ENCODE results near the gene CKB. TPM values are rescaled to one million over a fixed set of nuclear protein-coding genes. Genes with fewer than 3 reads are reported as not detected.

Gene CKB
- total RNA-seq, 4 donors from 2014 or later: 75.6 to 249 (median 141) TPM

DNA sequence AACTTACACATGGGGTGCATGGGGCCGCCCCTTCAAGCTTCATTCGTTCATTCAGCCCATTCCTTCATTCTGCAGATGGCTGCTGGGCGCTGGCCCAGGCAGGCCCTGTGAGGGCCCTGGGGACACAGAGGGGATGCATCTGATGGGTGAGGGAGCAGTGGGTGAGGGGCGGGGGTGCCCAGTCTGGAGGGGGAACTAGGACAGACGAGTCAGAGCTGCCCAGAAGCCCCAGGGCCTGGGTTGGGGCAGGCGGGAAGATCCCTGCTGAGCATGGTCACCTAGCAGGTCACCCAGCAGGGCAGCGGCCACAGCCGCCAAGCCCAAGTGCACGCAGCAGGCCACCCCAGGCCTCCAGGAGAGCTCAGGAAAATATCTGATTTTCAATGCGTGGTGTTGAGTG, 20.5 kb upstream of the CKB start:
- TF ChIP-seq EP300 (IDR thresholded peaks at IDR 0.05) (no peak), POLR2A (IDR thresholded peaks at IDR 0.05) (no peak)
- TF ChIP-seq, protein P1, sequence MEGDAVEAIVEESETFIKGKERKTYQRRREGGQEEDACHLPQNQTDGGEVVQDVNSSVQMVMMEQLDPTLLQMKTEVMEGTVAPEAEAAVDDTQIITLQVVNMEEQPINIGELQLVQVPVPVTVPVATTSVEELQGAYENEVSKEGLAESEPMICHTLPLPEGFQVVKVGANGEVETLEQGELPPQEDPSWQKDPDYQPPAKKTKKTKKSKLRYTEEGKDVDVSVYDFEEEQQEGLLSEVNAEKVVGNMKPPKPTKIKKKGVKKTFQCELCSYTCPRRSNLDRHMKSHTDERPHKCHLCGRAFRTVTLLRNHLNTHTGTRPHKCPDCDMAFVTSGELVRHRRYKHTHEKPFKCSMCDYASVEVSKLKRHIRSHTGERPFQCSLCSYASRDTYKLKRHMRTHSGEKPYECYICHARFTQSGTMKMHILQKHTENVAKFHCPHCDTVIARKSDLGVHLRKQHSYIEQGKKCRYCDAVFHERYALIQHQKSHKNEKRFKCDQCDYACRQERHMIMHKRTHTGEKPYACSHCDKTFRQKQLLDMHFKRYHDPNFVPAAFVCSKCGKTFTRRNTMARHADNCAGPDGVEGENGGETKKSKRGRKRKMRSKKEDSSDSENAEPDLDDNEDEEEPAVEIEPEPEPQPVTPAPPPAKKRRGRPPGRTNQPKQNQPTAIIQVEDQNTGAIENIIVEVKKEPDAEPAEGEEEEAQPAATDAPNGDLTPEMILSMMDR (IDR thresholded peaks at IDR 0.05): no peak
- no peak for DNase-seq (ENCODE audit: low spot score in 2 of 2)
- Histone ChIP-seq H3K4me1 (peaks cover 21 to 98% (median 72%) of the 10 kb centered on the region in 4 donors), H3K36me3 (no peaks in the 10 kb centered on the region), H3K27me3 (no peaks in the 10 kb centered on the region), H3K4me3 (no peak overlapping the region), H3K27ac (peak overlapping the region; percentile 79 to 94 (median 88)), H3K9me3 (no peaks in the 10 kb centered on the region)
- WGBS, 2 donors: 45 to 49% methylated on average over 5 to 10 of the region's 10 CpGs

DNA sequence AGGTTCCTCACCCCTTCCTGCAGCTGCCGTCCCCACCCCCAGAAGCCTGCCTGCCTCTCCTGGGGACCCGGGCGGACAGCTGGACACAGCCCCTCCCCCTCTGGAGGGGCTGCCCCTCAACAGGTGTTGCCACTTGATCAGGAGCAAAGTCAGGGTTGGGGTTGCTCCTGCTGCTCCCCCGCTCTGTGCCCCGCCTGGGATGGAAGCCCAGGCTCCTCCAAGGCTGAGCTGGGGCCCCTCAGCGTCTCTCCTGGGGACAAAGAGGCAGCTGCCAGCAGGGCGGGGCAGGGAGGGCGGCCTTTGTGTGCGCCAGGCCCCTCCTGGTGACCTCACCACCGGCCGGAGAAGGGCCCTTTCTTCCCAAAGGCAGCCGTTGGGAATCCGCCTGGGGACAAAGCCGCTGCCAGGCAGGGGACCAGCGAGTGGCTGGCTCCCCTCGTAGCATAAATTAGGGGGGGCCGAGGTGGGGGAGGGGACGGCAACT, 20.0 kb upstream of the CKB start:
- H3K27me3 ChIP-seq: no peaks in the 10 kb centered on the region
- no peak overlapping the region for H3K4me3 ChIP-seq
- WGBS, 2 donors: 0 to 26% methylated on average over 12 to 14 of the region's 18 CpGs
- no peaks in the 10 kb centered on the region for H3K9me3 ChIP-seq
- TF ChIP-seq, protein P1 (IDR thresholded peaks at IDR 0.05): no peak
- peak in 1 of 2 donors; percentile 56 for TF ChIP-seq EP300 (IDR thresholded peaks at IDR 0.05)
- no peak for DNase-seq (ENCODE audit: low spot score in 2 of 2)
- H3K4me1 ChIP-seq: peaks cover 21 to 98% (median 73%) of the 10 kb centered on the region in 4 donors
- H3K27ac ChIP-seq: peak overlapping the region; percentile 79 to 94 (median 88)
- no peaks in the 10 kb centered on the region for H3K36me3 ChIP-seq

- 63% methylated on average over 19 to 24 of the region's 33 CpGs for whole genome bisulfite sequencing, 2 donors
- Histone ChIP-seq H3K27ac (peak overlapping the region; percentile 79 to 94 (median 88)), H3K9me3 (no peaks in the 10 kb centered on the region), H3K4me1 (peaks cover 21 to 92% (median 72%) of the 10 kb centered on the region in 4 donors), H3K27me3 (no peaks in the 10 kb centered on the region), H3K4me3 (no peak overlapping the region), H3K36me3 (no peaks in the 10 kb centered on the region)
- no peak for TF ChIP-seq EP300 (IDR thresholded peaks at IDR 0.05)
- no peak for TF ChIP-seq POLR2A (IDR thresholded peaks at IDR 0.05)
- TF ChIP-seq, protein P1 (IDR thresholded peaks at IDR 0.05): peak in 1 of 5 experiments; percentile 4
- no peak for DNase-seq (ENCODE audit: low spot score in 2 of 2)
Measured at GRCh38 chr14:103541709-103542604, 19.3 kb upstream of the CKB start.

GRCh38 chr14:103540821-103541708, 18.4 kb upstream of the CKB start:
- Histone ChIP-seq H3K27me3 (no peaks in the 10 kb centered on the region), H3K4me3 (no peak overlapping the region), H3K4me1 (peaks cover 21 to 86% (median 67%) of the 10 kb centered on the region in 4 donors), H3K27ac (peak overlapping the region; percentile 79 to 94 (median 88)), H3K9me3 (no peaks in the 10 kb centered on the region), H3K36me3 (peaks cover 0 to 7% (median 0%) of the 10 kb centered on the region in 3 donors)
- WGBS, 2 donors: 28 to 47% methylated on average over 5 to 12 of the region's 17 CpGs
- DNase-seq (ENCODE audit: low spot score in 2 of 2): no peak
- TF ChIP-seq POLR2A (IDR thresholded peaks at IDR 0.05) (no peak), EP300 (IDR thresholded peaks at IDR 0.05) (peak in 1 of 2 donors; percentile 10)
- TF ChIP-seq, protein P1 (IDR thresholded peaks at IDR 0.05): no peak
